Hematopoietic multipotent progenitor cell treated with erythropoietin and hydrocortisone succinate and interleukin-3 and kit ligand, for 17 days (in vitro differentiated cells): ENCODE measurements around the gene TMEM244.
"Not testable (repeated sequence)": the region's sequence is repeated elsewhere in the genome, so short reads cannot be mapped to it uniquely, and the experiment has no call there.

Experiments used
- DNase-seq: peaks from one replicate; pipeline ENCODE4 v3.0.0-alpha.2; 2015; ENCODE audit warnings: low spot score

Gene TMEM244

GRCh38 chr6:129860908-129861665 is at the start of gene TMEM244:
TSS of gene TMEM244 (minus strand) at chr6:129861315. CDS start at chr6:129861188, 127 bp downstream.
- DNase-seq = no peak

GRCh38 chr6:129908858-129909257 is 47.7 kb upstream of the TMEM244 start:
- DNase-seq = no peak

GRCh38 chr6:129908356-129908755 is 47.2 kb upstream of the TMEM244 start:
- no peak for DNase-seq

- no peak for DNase-seq
Observed at GRCh38 chr6:129906515-129907077, 45.5 kb upstream of the TMEM244 start.

GRCh38 chr6:129903082-129903481 is 42.0 kb upstream of the TMEM244 start:
- no peak for DNase-seq

GRCh38 chr6:129902681-129903080 is 41.6 kb upstream of the TMEM244 start:
- DNase-seq = no peak

GRCh38 chr6:129901910-129902309 is 40.8 kb upstream of the TMEM244 start:
- DNase-seq = no peak

GRCh38 chr6:129895692-129896091 is 34.6 kb upstream of the TMEM244 start:
- no peak for DNase-seq

GRCh38 chr6:129894921-129895320 is 33.8 kb upstream of the TMEM244 start:
- DNase-seq = no peak

GRCh38 chr6:129893640-129894039 is 32.5 kb upstream of the TMEM244 start:
- no peak for DNase-seq

- no peak for DNase-seq
Observed at GRCh38 chr6:129890701-129891100, 29.6 kb upstream of the TMEM244 start.

GRCh38 chr6:129890164-129890563 is 29.0 kb upstream of the TMEM244 start:
- DNase-seq = no peak

- no peak for DNase-seq
Observed at GRCh38 chr6:129889580-129889979, 28.5 kb upstream of the TMEM244 start.

- DNase-seq = no peak
Observed at GRCh38 chr6:129886401-129887155, 25.5 kb upstream of the TMEM244 start.

GRCh38 chr6:129884211-129884610 is 23.1 kb upstream of the TMEM244 start:
- DNase-seq = no peak

- no peak for DNase-seq
Observed at GRCh38 chr6:129882510-129883023, 21.5 kb upstream of the TMEM244 start.

- DNase-seq = not testable (repeated sequence)
Observed at GRCh38 chr6:129877894-129878293, 16.8 kb upstream of the TMEM244 start.

GRCh38 chr6:129875610-129876520 is 14.8 kb upstream of the TMEM244 start:
- DNase-seq = no peak

- DNase-seq = no peak
Observed at GRCh38 chr6:129874837-129875236, 13.7 kb upstream of the TMEM244 start.

GRCh38 chr6:129872586-129872985 is 11.5 kb upstream of the TMEM244 start:
- DNase-seq = no peak

GRCh38 chr6:129871221-129871620 is 10.1 kb upstream of the TMEM244 start:
- no peak for DNase-seq

GRCh38 chr6:129867403-129867802 is 6.3 kb upstream of the TMEM244 start:
- no peak for DNase-seq
